ENCODE results near the gene LRP8.

LRP8 gene

DNA sequence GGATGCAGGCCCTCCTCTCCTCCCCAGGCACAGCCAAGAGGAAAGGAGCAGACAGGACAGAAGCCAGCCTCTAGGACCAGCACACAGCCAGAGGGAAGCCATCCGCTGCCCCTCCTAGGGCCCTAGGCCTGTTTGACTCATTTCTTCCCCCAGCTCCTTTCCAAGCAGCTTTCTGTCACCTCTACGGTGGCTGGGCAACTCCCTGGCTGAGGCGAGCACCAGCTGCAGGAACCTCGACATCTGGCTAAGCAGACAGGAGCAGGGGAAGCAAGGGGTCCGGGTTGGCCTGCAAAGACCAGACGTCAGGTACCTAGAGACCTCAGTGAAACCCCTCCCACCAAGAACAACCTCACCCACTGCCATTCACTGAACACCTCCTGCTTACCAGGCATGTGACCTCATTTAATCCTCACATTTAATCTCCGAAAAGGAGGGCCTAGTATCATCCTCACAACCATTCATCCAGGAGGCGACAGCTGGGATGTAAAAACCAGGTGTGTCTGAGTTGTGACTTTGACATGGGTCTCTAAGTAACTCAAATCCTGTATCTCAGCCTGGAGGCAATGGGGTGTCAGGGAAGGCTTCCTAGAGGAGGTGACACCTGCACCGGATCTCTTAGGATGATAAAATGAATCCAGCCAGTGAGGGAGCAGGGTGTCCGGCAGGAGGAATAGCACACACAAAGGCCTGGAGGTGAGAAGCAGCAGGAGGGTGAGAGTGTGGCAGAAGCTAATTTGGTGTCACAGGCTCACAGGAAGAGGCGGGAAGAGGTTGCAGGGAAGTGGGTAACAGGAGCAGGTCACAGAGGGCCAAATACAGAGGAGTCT is 5.9 kb downstream of the LRP8 start:
- DNase-seq (ENCODE audit: low read depth) = no peak

DNA sequence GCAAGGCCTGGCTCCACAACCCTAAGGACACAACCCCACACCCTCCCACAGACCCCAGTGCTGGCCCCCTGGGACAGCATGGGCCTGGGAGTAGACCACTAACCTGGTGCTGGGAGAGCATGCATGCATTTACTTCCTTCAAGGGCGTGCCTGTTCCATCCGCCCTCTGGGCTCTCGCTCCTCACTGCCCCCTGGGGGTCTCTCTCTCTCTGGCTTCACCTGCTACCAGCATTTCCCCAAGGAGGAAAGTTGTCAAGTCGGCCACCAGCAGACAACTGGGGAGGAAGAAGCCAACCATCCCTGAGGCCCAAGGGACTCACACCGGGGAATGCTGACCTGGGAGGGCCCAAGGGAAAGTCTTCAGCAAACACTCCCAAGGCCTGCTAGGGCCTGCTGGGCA is 6.5 kb downstream of the LRP8 start:
- no peak for DNase-seq (ENCODE audit: low read depth)

DNA sequence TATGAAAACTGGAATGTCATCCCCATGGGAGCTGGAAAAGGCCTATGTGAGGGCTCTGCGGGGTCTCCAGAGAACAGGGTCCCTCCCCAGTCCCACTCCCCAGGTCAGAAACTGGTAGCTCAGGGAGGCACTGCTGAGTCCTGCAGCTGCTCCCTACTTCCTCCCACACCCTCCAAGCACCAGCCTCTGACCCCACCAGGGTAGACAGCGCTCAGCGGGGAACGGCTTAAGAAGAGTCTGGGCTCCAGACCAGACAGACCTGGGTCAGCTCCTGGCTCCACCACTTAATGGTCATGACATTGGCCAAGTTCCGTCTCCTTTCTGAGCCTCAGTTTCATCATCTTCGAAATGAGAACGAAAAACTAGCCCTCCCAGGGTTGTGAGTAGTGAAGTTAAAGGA is 7.2 kb downstream of the LRP8 start:
- no peak for DNase-seq (ENCODE audit: low read depth)

DNA sequence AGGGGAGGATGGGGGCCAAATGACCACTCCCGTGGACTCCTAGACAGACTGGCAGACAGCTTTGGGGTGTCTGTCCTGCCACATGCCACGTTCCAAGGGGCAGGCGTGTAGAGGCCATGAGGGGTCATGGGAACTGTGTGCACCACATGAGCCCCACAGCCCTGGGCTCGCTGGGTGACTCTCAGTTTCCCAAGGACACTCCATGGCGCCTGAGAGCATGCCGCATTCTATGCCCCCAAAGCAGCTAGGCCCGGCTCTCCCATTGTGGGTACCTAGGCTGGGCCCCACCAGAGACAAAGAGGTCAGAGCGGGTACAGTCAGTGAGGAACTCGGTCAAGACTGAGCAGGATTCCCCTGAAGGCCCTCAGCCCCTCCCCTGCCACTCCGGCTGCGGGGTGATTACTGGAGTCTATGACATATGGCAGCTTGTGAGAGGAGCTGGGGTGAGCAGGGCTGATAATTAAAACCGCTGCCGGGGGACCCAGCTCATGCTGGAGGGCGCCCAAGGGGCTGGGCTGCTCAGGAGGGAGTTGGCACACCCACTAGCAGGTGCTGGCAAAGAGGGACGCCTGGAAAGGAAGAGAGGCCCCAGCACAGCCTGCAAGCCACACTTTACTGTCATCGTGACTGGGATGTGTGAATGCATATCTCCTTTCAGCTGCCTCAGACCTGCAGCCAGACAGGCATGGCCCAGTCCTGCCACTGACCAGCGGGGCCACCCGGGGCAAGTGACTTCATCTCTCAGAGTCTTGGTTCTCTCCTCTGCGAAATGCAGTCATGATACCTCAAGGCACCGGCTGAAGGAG is 8.4 kb downstream of the LRP8 start:
- DNase-seq (ENCODE audit: low read depth) = no peak

DNA sequence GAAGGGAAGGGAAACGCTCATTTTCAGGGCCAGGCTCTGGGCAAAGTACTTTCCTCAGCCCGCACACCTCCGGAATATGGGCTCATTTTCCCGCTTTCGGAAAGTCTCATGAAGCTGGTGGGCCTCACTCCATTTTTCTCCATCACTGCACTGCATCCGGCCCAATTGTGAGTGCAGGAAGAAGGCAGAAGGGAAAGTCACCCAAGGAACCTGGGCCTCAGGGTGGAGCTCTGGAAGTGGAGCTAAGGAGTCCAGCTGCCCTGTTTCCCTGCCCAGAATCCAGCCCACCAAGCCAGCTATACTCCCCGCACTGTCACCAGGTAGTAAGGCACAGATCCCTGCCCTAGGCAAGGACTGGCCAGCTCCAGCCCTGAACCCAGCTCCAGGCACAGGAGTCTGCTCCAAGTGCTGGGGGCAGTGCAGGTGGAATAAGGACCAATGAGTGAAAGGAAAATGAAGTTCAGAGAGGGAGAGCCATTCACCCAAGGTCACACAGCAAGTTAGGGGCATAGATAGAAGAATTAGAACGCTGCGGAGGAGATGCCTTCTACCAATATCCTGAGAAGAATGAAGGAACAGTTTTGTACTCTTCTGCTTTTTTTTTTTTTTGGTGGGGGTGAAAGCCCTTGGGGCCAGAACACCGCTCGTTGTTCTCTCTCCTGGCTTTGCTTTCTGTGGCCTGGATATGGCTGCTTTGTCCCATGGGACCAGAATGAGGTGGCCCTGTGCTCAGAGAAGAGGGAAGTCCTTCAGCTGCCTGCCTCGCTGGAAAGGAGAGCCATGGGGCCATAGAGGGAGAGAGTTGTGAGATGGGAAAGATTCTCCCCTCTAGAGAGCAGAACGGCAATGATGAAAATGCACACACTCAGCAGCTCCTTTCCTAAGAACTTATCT is 10.0 kb downstream of the LRP8 start:
- DNase-seq (ENCODE audit: low read depth) = no peak

DNA sequence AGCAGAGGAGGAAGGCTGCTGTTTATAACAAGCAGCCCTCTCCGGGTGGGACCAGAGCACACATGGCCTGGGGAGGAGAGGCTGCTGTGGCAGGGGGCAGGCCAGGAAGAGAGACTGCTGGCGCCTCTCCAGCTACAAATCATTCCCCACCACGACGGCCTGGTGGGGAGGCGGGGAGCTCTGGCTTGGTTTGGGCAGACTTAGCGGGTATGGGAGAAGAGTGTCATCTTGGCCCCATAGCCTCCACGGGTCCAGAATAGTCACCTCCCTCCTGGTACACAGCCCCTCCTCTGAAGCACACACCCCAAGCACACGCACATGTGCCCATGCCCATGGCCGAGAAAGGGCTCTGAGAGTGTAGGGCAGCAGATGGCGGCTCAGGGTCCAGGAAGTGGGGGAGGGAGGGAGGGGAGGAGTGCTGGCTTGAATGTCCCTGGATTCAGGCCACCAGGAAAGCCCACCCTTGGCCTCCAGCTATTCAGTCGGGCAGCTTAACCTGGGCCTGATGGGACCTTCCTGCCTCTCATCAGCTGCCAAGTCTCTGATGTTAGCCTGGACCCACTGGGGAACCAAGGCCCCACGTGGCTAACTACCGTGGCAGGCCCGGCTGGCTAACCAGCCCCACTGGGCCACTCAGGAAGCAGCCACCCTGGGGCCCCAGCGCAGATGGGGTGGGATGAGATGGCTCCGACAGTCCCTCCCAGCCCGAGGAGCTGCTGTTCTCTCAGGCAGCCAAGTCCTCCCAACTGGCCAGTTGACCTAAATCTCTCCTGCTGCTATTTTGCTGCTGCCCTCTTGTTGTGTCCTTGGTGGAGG is 10.9 kb downstream of the LRP8 start:
- no peak for DNase-seq (ENCODE audit: low read depth)

DNA sequence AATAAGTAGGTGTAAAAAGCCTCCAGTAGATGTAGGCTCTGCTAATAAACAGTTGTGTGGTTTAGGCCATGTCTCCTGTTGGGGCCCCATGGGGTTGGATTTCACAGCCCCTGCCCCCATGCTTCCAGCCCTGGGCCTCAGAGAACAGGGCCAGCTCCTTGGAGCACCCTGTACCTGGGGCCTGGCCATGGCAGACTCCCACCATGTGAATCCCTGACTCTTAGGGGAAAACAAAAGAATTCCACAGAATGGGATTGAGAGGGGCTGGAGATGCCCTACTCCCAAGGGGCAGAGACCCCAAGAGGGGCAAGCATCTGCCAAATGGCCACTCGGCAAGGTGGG is 11.5 kb downstream of the LRP8 start:
- no peak for DNase-seq (ENCODE audit: low read depth)

DNA sequence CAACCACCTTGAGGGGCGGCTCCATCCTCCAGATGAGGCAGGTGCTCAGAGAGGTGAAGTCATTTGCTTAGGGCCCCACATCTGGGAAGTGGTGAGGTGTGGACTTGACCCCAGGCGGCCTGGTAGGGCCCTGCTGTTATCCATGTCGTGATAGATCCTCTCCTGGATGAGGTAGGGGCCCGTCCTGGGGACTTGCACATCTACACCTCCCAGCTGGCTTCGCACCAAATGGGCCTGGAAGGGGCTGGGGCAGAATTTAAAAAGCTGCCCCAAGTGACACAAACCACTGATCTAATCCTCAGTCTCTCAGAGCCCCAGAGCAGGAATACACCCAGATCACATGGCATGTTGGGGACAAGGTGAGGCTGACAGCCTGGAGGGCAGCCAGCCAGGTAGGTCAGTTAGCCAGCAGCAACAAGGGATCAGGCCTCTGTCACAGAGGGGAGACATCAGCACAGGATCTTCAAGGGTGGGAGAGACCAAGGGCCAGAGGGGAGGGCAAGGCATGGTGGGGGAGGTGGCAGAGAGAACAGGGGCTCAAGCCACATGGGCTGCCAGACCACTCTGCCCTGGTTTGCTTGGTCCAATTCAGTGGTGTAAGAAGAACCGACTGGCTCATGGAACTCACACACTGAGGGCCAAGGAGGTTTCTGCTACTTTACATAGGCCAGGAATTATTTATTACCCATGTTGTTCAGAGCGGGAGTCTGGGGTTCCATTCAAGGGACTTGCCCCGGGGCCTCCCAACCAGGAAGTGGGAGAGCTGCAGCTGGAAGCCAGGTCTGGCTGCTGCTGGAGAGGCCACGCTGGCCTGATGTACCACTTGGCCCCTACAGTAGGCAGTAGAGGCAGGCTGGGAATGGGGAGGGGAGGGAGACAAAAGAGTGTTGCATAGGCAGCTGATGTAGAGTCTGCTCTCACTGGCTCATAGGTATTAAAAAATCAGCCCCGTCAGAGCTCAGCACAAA is 12.1 kb downstream of the LRP8 start:
- no peak for DNase-seq (ENCODE audit: low read depth)

DNA sequence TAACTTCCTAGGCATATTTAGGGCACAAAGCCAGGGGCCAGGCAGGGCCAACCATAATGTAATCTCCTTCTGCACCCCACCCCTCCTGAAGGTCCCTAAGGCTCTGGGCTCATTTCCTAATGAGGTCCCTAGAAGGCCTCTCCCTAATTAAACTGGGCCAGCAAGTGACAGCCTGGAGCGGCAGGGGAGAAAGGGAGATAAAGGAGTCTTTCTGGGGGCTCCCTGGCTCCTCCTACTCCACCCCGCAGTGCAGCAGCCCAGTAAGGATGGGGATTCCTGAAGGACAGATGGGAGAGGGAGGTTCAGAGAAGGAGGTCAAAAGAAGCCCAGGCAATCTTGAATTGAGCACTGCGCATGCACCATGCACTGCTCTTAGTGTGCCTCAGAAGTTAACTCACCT is 12.8 kb downstream of the LRP8 start:
- no peak for DNase-seq (ENCODE audit: low read depth)

DNA sequence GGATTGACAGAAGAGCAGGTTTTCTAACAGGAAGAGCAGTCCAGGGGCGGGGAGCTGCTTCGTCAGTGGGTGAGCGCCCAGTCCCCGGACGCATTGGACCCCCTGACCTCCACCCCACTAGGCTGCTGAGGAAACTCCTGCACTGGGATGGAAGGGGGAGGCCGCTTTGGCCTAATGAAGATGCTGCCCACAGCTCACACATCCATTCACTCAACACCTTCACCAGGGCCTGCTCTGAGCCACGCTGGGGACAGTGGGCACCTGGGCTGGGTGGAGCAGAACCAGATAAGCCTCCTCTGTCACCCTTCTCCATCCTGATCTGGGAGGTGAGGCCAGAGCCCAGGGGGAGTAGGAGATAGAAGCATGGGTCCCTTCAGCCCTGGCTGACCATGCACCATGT is 13.3 kb downstream of the LRP8 start:
- no peak for DNase-seq (ENCODE audit: low read depth)

DNA sequence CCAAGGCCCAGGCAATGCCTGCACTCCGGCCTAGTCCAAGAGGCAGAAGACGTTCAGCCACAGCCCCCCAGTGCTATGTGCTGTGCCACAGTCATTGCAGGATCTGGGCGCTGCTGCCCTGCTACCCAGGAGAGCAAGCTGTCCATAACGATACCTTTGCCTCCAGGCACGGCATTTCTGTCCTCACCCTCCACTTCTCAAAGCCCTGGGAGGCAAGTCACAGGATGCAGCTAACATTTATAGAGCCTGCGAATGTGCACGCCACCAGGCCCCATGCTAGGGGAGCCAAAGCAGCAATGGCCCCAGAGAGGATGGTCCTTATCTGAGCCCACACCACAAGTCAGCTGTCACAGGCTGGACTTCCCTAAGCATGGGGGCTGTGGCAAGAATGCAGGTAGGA is 13.8 kb downstream of the LRP8 start:
- DNase-seq (ENCODE audit: low read depth) = no peak

DNA sequence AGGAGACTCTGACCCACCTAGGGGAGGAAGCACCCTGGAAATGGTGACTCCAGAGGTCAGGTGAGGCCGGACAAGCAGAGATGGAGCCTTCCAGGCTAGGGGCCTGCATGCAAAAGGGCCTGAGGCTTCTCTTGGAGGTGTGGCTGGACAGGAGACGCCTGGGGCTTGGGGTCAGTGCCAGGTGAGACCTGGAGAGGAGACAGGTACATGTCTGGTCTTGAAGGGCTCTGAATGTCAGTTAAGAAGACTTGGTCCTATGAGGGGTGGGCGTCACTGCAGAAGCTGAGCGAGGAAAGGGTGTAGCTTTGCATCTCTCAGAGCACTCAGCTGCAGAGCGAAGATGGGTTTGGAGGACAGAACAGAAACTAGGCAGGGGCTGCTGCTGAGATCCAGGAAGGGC is 14.3 kb downstream of the LRP8 start:
- no peak for DNase-seq (ENCODE audit: low read depth)

DNA sequence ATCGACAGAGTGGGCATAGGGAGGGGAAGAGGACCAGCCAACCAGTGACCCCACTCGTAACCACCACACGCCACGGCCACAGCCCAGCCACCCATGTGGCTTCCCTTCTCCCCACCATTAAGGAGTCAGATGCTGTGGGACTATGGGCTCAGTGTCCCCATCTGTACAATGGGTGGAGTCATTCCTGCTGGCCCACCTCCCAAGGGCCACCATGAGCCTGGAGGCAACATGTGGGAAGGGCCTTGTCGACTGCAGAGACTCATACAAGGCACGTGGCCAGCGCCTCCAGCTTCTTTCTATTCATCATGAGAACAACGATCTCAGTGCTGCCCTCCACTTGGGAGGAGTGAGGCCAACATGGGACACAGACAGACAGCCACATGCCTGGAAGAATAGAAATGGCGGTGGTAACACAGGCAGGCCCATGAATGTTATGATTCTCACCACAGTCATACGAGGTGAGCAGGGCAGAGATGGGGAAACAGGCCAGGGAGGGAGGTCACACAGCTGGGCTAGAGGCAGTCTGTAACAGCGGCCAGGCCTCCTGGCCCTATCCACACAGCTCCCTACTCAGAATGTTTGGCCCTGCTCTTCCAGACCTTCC is 16.1 kb downstream of the LRP8 start:
- no peak for DNase-seq (ENCODE audit: low read depth)

DNA sequence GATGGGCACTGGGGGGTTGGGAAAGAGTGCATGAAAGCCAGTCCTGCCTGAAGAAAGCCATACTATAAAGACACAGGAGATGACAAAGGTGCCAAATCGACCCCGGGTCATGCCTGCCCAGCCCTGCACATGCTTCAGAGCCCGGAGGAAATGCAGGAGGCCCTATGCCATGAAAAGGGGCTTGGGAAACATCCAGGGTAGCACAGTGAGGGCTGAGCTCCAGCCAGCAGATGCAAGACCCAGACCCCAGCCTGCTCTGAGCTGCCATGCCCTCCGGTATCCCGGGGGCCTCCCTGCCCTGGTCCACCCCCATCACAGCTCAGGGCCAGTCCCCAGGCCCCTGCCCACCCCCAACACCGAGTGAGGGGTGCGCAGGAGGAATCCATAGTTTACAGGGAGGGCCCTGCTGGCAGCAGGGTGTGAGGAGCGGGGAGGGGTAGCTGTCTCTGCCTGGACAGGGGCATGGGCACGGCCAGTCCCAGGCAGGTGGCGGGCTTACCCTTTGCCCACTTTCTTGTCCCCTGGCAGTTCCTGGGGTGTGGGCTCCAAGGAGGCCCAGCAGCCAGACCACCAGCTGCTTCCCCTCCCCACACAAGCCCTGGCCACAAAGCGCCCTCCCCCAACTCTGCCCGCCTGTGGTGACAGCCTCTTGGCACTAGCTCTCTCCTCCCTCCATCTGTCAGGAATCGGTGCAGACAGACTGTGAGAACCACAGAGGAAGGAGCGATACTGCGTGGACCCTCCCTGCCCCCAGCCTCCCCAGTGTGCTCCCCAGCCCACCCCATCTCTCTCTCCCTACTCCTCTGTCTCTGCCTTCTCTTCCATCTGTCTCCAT is 16.8 kb downstream of the LRP8 start:
- DNase-seq (ENCODE audit: low read depth) = no peak

DNA sequence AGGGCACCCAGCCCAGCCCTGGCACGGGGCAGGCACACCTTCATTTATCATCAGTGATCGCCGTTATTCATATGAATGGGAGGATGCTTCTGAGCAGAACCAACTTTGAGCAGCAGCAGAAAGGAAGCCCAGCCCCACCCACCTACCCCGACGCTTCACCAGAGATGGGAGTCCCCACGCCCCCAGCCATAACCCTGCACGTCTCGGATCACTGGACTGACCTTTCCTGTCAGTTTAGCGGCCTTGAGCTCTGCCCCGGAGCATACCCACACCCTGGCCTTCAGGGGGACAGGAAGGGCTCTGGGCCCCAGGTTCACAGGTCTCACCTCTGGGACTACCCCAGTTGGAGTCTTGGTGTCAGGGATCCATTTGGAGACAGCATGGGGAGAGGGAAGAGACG is 18.1 kb downstream of the LRP8 start:
- no peak for DNase-seq (ENCODE audit: low read depth)

DNA sequence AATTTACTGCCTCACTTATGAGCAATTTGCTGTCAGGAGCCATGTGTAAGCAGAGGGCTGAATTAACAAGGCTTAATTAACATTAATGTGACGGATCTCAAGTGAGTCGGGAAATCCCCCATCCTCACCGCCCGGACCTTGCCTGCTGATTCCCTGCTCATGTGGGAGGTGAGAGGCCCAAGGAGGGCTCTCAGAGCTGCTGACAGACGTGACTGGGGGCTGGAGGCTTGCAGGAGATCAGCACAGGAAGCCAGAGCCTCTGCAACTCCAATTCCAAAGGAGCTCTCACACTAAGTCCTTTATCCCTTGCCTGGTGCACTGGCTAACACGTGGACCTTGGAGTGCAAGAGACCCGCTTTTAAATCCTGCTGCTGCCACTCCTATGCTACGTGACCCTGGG is 19.4 kb downstream of the LRP8 start:
- no peak for DNase-seq (ENCODE audit: low read depth)

DNA sequence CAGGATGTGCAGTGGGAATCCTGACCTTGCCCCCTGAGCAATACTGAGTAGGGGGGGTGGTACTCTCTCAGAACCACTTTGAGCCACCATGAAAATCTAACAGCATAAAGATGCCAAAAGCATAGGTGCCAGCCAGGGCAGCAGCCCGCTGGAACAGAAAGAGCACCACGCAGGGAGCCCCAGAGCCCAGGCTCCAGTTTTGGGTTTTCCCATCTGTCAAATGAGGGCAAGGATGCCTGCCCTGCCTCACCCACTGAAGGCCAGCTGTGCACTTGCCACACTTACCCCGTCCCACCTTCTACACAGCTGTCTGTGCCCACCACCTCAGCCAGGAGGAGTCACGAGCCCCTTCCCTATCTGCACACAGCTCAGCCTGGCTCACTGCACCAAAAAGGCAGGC is 20.8 kb downstream of the LRP8 start:
- DNase-seq (ENCODE audit: low read depth) = no peak

DNA sequence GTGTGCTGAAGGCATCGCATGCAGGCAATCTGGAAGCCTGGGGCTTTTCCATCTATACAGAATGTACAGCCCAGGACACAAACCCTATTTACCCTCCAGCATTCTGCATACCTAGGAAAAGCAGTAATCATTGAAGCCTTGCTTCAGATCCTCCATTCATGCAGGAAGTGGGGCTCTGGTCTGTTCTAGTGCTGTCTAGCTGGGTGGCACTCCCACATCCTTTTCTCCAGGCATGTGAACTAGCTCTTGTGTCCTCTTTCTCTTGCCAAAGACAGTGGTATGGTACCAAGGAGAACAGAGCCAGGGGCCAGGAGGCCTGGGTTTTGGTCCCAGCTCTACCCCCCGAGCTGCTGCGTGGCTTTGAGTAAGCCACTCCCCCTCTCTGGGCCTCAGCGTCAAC is 21.7 kb downstream of the LRP8 start:
- no peak for DNase-seq (ENCODE audit: low read depth)

DNA sequence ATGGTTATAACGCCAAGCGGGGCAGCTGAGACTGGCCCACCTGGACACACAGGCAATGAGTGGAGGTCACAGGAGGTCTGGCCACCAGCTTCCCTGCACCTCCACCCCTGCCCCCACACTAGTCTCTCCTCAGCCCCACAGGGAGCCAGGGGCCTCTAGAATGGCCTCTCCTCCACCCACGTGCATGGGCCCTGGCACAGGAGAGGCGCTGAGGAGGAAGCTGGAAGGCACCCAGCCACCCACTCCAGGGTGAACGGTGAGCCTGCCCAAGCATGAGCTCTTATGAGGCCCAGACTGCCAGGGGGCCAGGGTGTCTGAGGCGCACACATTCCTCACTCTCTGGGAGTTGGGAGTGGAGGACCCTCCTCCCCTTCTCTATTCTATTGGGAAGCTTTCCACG is 22.2 kb downstream of the LRP8 start:
- DNase-seq (ENCODE audit: low read depth) = no peak

Data from stimulated activated CD8-positive, alpha-beta memory T cell treated with anti-CD3 and anti-CD28 coated beads, Interleukin-4, amount 100 ng/mL, for 24 hours (primary cell).